Epithelial cell of proximal tubule (primary cell): ENCODE data around the gene MRPS26. TPM values are rescaled to one million over a fixed set of nuclear protein-coding genes. Genes with fewer than 3 reads are reported as not detected.
"Not testable (repeated sequence)": the region's sequence is repeated elsewhere in the genome, so short reads cannot be mapped to it uniquely, and the experiment has no call there.

ENCODE experiments used
- DNase-seq: peaks from one replicate; pipeline ENCODE4 v3.0.0-alpha.2; 2011; ENCODE audit warnings: low read depth
- H3K4me3 ChIP-seq: 2 replicates; pipeline ENCODE4 v1.5.1; 2011; ENCODE audit warnings: low read depth, mild to moderate bottlenecking, low read length
- CTCF ChIP-seq: conservative IDR thresholded peaks from 2 replicates; pipeline ENCODE4 v1.5.1; 2012; ENCODE audit warnings: low read depth, mild to moderate bottlenecking, low read length
- total RNA-seq: library from RNA; depleted of rRNA; stranded (reverse); fragments of >200 nt; gene quantifications from 2 replicates; pipeline ENCODE4 v1.2.3, GENCODE V29; 2015

Gene MRPS26
- total RNA-seq, 1 donor from 2014 or later = 107 TPM

GRCh38 chr20:3071266-3071609, 25.4 kb downstream of the MRPS26 start:
- no peak for DNase-seq
- H3K4me3 ChIP-seq = no peak overlapping the region
- no peak for TF ChIP-seq CTCF

GRCh38 chr20:3071610-3072529, 26.0 kb downstream of the MRPS26 start, which contains the start of gene OXT:
TSS of gene OXT (plus strand) at chr20:3071620. CDS start at chr20:3071656, 36 bp downstream.
- TF ChIP-seq CTCF = no peak
- peak within 1 kb of the TSS; percentile 9 for H3K4me3 ChIP-seq

GRCh38 chr20:3072530-3073250, 26.8 kb downstream of the MRPS26 start:
- DNase-seq = no peak
- H3K4me3 ChIP-seq = no peak overlapping the region
- no peak for TF ChIP-seq CTCF

More at GRCh38 chr20:3071610-3072529, 26.0 kb downstream of the MRPS26 start, which contains the start of gene OXT:
- DNase-seq = no peak

GRCh38 chr20:3073251-3073643, 27.4 kb downstream of the MRPS26 start:
- not testable (repeated sequence) for H3K4me3 ChIP-seq, DNase-seq

- no peak for TF ChIP-seq CTCF
- no peak overlapping the region for H3K4me3 ChIP-seq
- DNase-seq = no peak
Observed at GRCh38 chr20:3074812-3075211, 29.0 kb downstream of the MRPS26 start.

- not testable (repeated sequence) for DNase-seq, H3K4me3 ChIP-seq
Observed at GRCh38 chr20:3075315-3075714, 29.5 kb downstream of the MRPS26 start.

- DNase-seq = no peak
- TF ChIP-seq CTCF = no peak
Observed at GRCh38 chr20:3077618-3078134, 31.8 kb downstream of the MRPS26 start.

GRCh38 chr20:3080939-3081388, 35.1 kb downstream of the MRPS26 start:
- no peak for DNase-seq
- H3K4me3 ChIP-seq = no peak overlapping the region
- TF ChIP-seq CTCF = no peak

More at GRCh38 chr20:3077618-3078134, 31.8 kb downstream of the MRPS26 start:
- H3K4me3 ChIP-seq = no peak overlapping the region
